Skin of body (tissue), 2 donors: ENCODE data around the gene POFUT1. TPM values are rescaled to one million over a fixed set of nuclear protein-coding genes. Genes with fewer than 3 reads are reported as not detected.
"Not testable (repeated sequence)": the region's sequence is repeated elsewhere in the genome, so short reads cannot be mapped to it uniquely, and the experiment has no call there.

ENCODE experiments used
- DNase-seq: peaks from one replicate; lab custom pipeline; 2025; lab: John Stamatoyannopoulos, UW
- total RNA-seq: library from RNA; depleted of rRNA; stranded (reverse); fragments of >200 nt; gene quantifications from one replicate; pipeline ENCODE4 v1.2.3, GENCODE V29; 2014

The POFUT1 gene
- 21.4 TPM for total RNA-seq

GRCh38 chr20:32207626-32208498 lies at the start of gene POFUT1, which contains the start of gene PLAGL2:
Gene POFUT1, plus strand, starts transcription at chr20:32207880. Its CDS starts 62 bp downstream, at chr20:32207942.
Gene PLAGL2, minus strand, starts transcription at chr20:32207743. Its CDS starts 5,565 bp downstream, at chr20:32202178.
- DNase-seq: peak; percentile 81

GRCh38 chr20:32158351-32158750 lies 49.3 kb upstream of the POFUT1 start:
- DNase-seq: no peak

- DNase-seq: no peak
These were observed 48.6 kb upstream of the POFUT1 start for GRCh38 chr20:32158943-32159660.

GRCh38 chr20:32159766-32160221 lies 47.9 kb upstream of the POFUT1 start:
- DNase-seq: no peak

- DNase-seq: no peak
These were observed 47.3 kb upstream of the POFUT1 start for GRCh38 chr20:32160341-32160740.

- no peak for DNase-seq
These were observed 45.3 kb upstream of the POFUT1 start for GRCh38 chr20:32162351-32162750.

GRCh38 chr20:32163951-32164350 lies 43.7 kb upstream of the POFUT1 start:
- no peak for DNase-seq

- DNase-seq: no peak
These were observed 42.5 kb upstream of the POFUT1 start for GRCh38 chr20:32164984-32165735.

- no peak for DNase-seq
These were observed 41.7 kb upstream of the POFUT1 start for GRCh38 chr20:32165836-32166545.

DNA sequence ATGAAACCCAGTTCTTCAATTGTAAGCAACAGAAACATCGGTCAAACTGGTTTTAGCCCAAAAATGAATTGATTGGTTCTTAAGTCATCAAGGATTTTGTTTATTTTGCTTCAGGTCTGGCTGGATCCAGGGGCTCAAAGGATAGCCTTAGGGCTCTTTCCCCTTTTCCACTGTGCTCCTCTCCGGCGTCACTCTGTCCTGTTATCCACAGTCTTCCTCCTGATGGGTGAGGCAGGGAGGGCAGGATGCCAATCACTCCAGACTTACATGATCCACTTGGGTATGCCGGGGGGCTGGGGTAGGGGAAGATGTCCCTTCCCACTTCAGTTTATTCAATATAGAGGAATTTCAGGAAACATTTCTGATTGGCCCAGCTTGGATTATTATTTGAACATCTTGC lies 40.1 kb upstream of the POFUT1 start:
- DNase-seq: no peak

- no peak for DNase-seq
These were observed 39.3 kb upstream of the POFUT1 start for GRCh38 chr20:32168184-32168910.

GRCh38 chr20:32177696-32178095 lies 30.0 kb upstream of the POFUT1 start:
- not testable (repeated sequence) for DNase-seq

DNA sequence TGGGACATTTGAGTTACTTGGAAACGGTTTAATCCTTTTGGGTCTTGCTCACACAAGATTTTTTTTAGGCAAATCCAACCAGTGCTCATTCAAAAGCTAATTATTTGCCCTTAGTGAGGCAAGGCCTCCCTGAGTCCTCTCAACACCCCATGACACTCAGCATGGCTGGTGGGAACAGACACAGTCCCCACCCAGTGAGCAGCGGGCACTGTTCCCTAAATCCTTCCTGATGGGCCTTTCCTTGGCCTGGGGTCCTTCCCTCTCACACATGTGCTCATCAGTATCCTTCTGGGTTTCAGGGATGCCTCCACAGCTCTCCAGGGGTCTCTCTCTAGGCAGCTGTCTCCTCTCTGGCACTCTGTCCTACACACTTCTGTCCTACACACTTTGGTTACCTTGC lies 28.2 kb upstream of the POFUT1 start:
- no peak for DNase-seq

GRCh38 chr20:32179934-32180333 lies 27.7 kb upstream of the POFUT1 start:
- no peak for DNase-seq

GRCh38 chr20:32181606-32182005 lies 26.1 kb upstream of the POFUT1 start:
- DNase-seq: no peak

GRCh38 chr20:32183947-32184635 lies 23.6 kb upstream of the POFUT1 start:
- DNase-seq: no peak

DNA sequence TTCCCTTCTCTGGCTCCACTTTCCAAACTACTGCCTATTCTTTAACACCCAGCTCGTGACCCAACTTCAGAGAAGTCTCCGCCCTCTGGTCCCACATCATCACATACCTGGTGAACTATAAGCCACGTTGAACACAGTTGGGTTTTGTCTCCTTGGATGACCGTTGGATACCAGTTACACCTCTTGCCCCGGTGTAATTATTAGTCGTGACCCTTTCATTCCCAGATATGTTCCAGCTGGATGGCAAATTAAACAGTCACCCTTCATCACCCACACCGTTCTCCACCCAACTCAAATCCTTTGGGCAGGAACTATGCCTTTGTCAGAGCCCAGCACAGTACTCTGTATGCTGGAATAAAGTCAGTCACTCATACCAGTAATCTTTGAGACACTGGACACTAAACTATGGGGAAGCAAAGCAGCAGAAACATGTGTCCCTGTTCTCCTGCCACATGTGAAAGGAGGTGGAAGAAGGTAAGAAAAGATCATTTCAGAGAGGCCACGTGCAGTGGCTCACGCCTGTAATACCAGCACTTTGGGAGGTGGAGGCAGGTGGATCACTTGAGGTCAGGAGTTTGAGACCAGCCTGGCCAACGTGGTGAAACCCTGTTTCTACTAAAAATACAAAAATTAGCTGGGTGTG lies 22.6 kb upstream of the POFUT1 start:
- no peak for DNase-seq

- DNase-seq: no peak
These were observed 21.2 kb upstream of the POFUT1 start for GRCh38 chr20:32186506-32186905.
